GM23338 (cell line): ENCODE data around the gene TSSC4. TPM values are rescaled to one million over a fixed set of nuclear protein-coding genes. Genes with fewer than 3 reads are reported as not detected.

Experiments used
- CREB1 ChIP-seq: fragments of 250-450 bp; sonication (Bioruptor Pico); IDR thresholded peaks from 2 replicates; pipeline ENCODE4 v1.5.0; 2020; ENCODE audit warnings: low read depth, mild to moderate bottlenecking, moderate library complexity
- CTCF ChIP-seq, 2 experiments: fragments of 200-600 bp in 1 of 2; sonication (generic) in 1 of 2; conservative IDR thresholded peaks; 2 replicates each; pipeline versions ENCODE4 v1.5.1 to v1.6.1; 2016 to 2017; ENCODE audit warnings: antibody characterized with exemption in 2 of 2, low read depth in 2 of 2, mild to moderate bottlenecking in 2 of 2, moderate library complexity in 1 of 2
- ETS1 ChIP-seq: IDR thresholded peaks from 2 replicates; pipeline ENCODE4 v1.6.1; 2016; ENCODE audit warnings: antibody characterized with exemption
- EZH2 ChIP-seq: fragments of 200-600 bp; sonication (generic); IDR thresholded peaks from one replicate; pipeline ENCODE4 v1.8.0; 2017; ENCODE audit warnings: antibody characterized with exemption, mild to moderate bottlenecking, low read depth; ENCODE audit not compliant: unreplicated experiment
- JUNB ChIP-seq: IDR thresholded peaks from one replicate; pipeline ENCODE4 v1.6.1; 2016; ENCODE audit warnings: antibody characterized with exemption; ENCODE audit not compliant: unreplicated experiment
- POLR2AphosphoS5 ChIP-seq: IDR thresholded peaks from 2 replicates; pipeline ENCODE4 v1.6.1; 2016; ENCODE audit warnings: antibody characterized with exemption, low read depth
- STAT1 ChIP-seq: IDR thresholded peaks from one replicate; pipeline ENCODE4 v1.6.1; 2016; ENCODE audit warnings: antibody characterized with exemption; ENCODE audit not compliant: unreplicated experiment
- ZNF114 ChIP-seq: fragments of 250-450 bp; sonication (Bioruptor Pico); IDR thresholded peaks from 2 replicates; pipeline ENCODE4 v1.5.0; 2020; ENCODE audit warnings: mild to moderate bottlenecking, moderate library complexity
- ZNF462 ChIP-seq: fragments of 250-450 bp; sonication (Bioruptor Pico); IDR thresholded peaks from 2 replicates; pipeline ENCODE4 v1.5.0; 2020; ENCODE audit warnings: mild to moderate bottlenecking, moderate library complexity
- polyA plus RNA-seq: library from polyadenylated mRNA; unstranded; fragments of >200 nt; fragmentation: Nextera tagmentation; extraction: Ambion mirVana; gene quantifications from 2 replicates; pipeline ENCODE4 v1.2.1, GENCODE V29; 2016
- total RNA-seq: library from RNA; depleted of rRNA; stranded (reverse); fragments of >200 nt; shearing (Covaris generic); gene quantifications from 2 replicates; pipeline ENCODE4 v1.2.3, GENCODE V29; 2014

TSSC4 gene
- total and polyA plus RNA-seq, 2 experiments from 2014 or later = 27.5 to 44.3 TPM

GRCh38 chr11:2450321-2451041, 49.9 kb downstream of the TSSC4 start (continued):
- TF ChIP-seq ZNF462 (CRISPR knock-in tag) (no peak), CREB1 (CRISPR knock-in tag) (no peak), CTCF (conservative IDR thresholded peaks at IDR 0.05; ENCODE audit: low read depth in 2 of 2) (no peak), JUNB (no peak), ZNF114 (CRISPR knock-in tag) (no peak), ETS1 (no peak), STAT1 (no peak), POLR2AphosphoS5 (no peak), EZH2 (no peak)
